IMR-90 (cell line): ENCODE results near the gene PROZ. TPM values are rescaled to one million over a fixed set of nuclear protein-coding genes. Genes with fewer than 3 reads are reported as not detected.

ENCODE experiments used
- ATAC-seq: fragments of 200-7000 bp; cut with Tn5 transposase; 2 replicates; pipeline ENCODE4 v1.9.1; 2020; ENCODE audit warnings: low read depth, mild to moderate bottlenecking, moderate library complexity
- BruUV-seq: library from RNA; stranded (reverse); fragments of 400-500 nt; replicated peaks from 2 replicates; lab custom pipeline; 2021; lab: Mats Ljungman, UMichigan
- CTCF ChIA-PET: fragments of 300-600 bp; formaldehyde crosslinking; extraction: SDS; loops from one replicate; lab custom pipeline; 2021; ENCODE audit warnings: antibody characterized with exemption; lab: Yijun Ruan, JAX
- POLR2A ChIA-PET: fragments of 300-600 bp; sonication (Branson Sonifier 250); formaldehyde crosslinking; loops from one replicate; lab custom pipeline; 2022; ENCODE audit warnings: antibody characterized with exemption; ENCODE audit not compliant: unreplicated experiment; lab: Charles Lee
- DNase-seq: peaks from one replicate; pipeline ENCODE4 v3.0.0; 2013
- H2AFZ ChIP-seq: replicated peaks from 2 replicates; pipeline ENCODE3; 2013; ENCODE audit warnings: low read length, mild to moderate bottlenecking; ENCODE audit not compliant: poor library complexity
- H2AK5ac ChIP-seq: 2 replicates; pipeline ENCODE4 v1.6.1; 2013; ENCODE audit warnings: low read depth, low read length, inconsistent platforms
- H2AK9ac ChIP-seq: replicated peaks from 2 replicates; pipeline ENCODE3; 2013; ENCODE audit warnings: mild to moderate bottlenecking, low read depth, low read length, moderate library complexity; ENCODE audit not compliant: poor library complexity
- H2BK120ac ChIP-seq: 2 replicates; pipeline ENCODE4 v1.6.1; 2013; ENCODE audit warnings: low read depth, low read length, inconsistent platforms
- H2BK15ac ChIP-seq: 3 replicates; pipeline ENCODE4 v1.6.1; 2013; ENCODE audit warnings: low read depth, low read length, inconsistent platforms
- H2BK20ac ChIP-seq: 2 replicates; pipeline ENCODE4 v1.6.1; 2013; ENCODE audit warnings: low read depth, mild to moderate bottlenecking, inconsistent platforms, low read length, moderate library complexity
- H2BK5ac ChIP-seq: 2 replicates; pipeline ENCODE4 v1.6.1; 2013; ENCODE audit warnings: mild to moderate bottlenecking, low read depth, low read length, inconsistent platforms; ENCODE audit not compliant: poor library complexity, severe bottlenecking
- H3K14ac ChIP-seq: replicated peaks from 2 replicates; pipeline ENCODE4 v1.6.1; 2013; ENCODE audit warnings: low read depth, low read length, inconsistent platforms
- H3K18ac ChIP-seq: 2 replicates; pipeline ENCODE4 v1.6.1; 2013; ENCODE audit warnings: low read depth, low read length, control low read depth
- H3K23ac ChIP-seq: 2 replicates; pipeline ENCODE4 v1.6.1; 2013; ENCODE audit warnings: low read depth, low read length, inconsistent platforms
- H3K27ac ChIP-seq: 2 replicates; pipeline ENCODE4 v1.5.1; 2013; ENCODE audit warnings: mild to moderate bottlenecking, control low read depth, low read length; ENCODE audit not compliant: insufficient read depth
- H3K27me3 ChIP-seq: 2 replicates; pipeline ENCODE4 v1.6.1; 2013; ENCODE audit warnings: low read length; ENCODE audit not compliant: control insufficient read depth, insufficient read depth
- H3K36me3 ChIP-seq: 2 replicates; pipeline ENCODE4 v1.6.1; 2013; ENCODE audit warnings: low read length, mixed read lengths; ENCODE audit not compliant: control insufficient read depth, insufficient read depth
- H3K4ac ChIP-seq: 2 replicates; pipeline ENCODE4 v1.6.1; 2013; ENCODE audit warnings: low read depth, low read length, inconsistent platforms
- H3K4me1 ChIP-seq: 2 replicates; pipeline ENCODE4 v1.6.1; 2013; ENCODE audit warnings: low read length, mixed read lengths; ENCODE audit not compliant: control insufficient read depth, insufficient read depth
- H3K4me2 ChIP-seq: 2 replicates; pipeline ENCODE4 v1.6.1; 2013; ENCODE audit warnings: low read depth, mild to moderate bottlenecking, control low read depth, low read length, moderate library complexity
- H3K4me3 ChIP-seq: 2 replicates; pipeline ENCODE4 v1.5.1; 2013; ENCODE audit warnings: low read depth, mild to moderate bottlenecking, control low read depth, low read length, moderate library complexity; ENCODE audit not compliant: insufficient read depth
- H3K56ac ChIP-seq: 2 replicates; pipeline ENCODE4 v1.6.1; 2013; ENCODE audit warnings: low read length, inconsistent platforms; ENCODE audit not compliant: insufficient read depth; ENCODE audit errors: extremely low read depth
- H3K79me1 ChIP-seq, 2 experiments: 2 replicates each; pipeline ENCODE4 v1.6.1; 2013; ENCODE audit warnings: low read length in 2 of 2, inconsistent platforms in 1 of 2, low read depth in 1 of 2
- H3K9ac ChIP-seq: 2 replicates; pipeline ENCODE4 v1.6.1; 2013; ENCODE audit warnings: low read depth, low read length, control low read depth
- H3K9me1 ChIP-seq: 2 replicates; pipeline ENCODE4 v1.6.1; 2013; ENCODE audit warnings: low read length, inconsistent platforms; ENCODE audit not compliant: insufficient read depth
- H3K9me3 ChIP-seq: 2 replicates; pipeline ENCODE4 v1.6.1; 2013; ENCODE audit warnings: low read length; ENCODE audit not compliant: control insufficient read depth, insufficient read depth
- H4K20me1 ChIP-seq: 2 replicates; pipeline ENCODE4 v1.6.1; 2013; ENCODE audit warnings: low read length, inconsistent platforms; ENCODE audit not compliant: insufficient read depth
- H4K5ac ChIP-seq: 2 replicates; pipeline ENCODE4 v1.6.1; 2013; ENCODE audit warnings: mild to moderate bottlenecking, low read depth, low read length, control low read depth
- H4K8ac ChIP-seq, 2 experiments: 2 replicates each; pipeline ENCODE4 v1.6.1; 2013; ENCODE audit warnings: low read depth in 2 of 2, low read length in 2 of 2, control low read depth in 1 of 2, inconsistent platforms in 1 of 2
- H4K91ac ChIP-seq: 2 replicates; pipeline ENCODE4 v1.6.1; 2013; ENCODE audit warnings: low read depth, low read length, inconsistent platforms; ENCODE audit not compliant: insufficient read depth
- BHLHE40 ChIP-seq: fragments of 150-350 bp; IDR thresholded peaks from 2 replicates; pipeline ENCODE4 v1.6.1; 2016; ENCODE audit warnings: mild to moderate bottlenecking, low read depth, low read length
- CHD1 ChIP-seq: IDR thresholded peaks from 2 replicates; pipeline ENCODE4 v1.6.1; 2012; ENCODE audit warnings: low read depth, low read length, improper control_type of control experiment
- FOS ChIP-seq: fragments of 150-350 bp; IDR thresholded peaks from 2 replicates; pipeline ENCODE4 v1.6.1; 2016; ENCODE audit warnings: low read depth, low read length
- POLR2A ChIP-seq: IDR thresholded peaks from 2 replicates; pipeline ENCODE4 v1.6.1; 2012; ENCODE audit warnings: mild to moderate bottlenecking, low read depth, low read length
- RFX5 ChIP-seq: IDR thresholded peaks from 2 replicates; pipeline ENCODE4 v1.8.0; 2012; ENCODE audit warnings: low read depth, mild to moderate bottlenecking, low read length, moderate library complexity
- WGBS, 2 experiments: methylation state at CpG; one replicate each; pipeline versions ENCODE4 v1.1.5 to v1.1.7; 2013; ENCODE audit warnings: missing lambda C conversion rate in 2 of 2; ENCODE audit not compliant: insufficient read length in 1 of 2; ENCODE audit errors: extremely low coverage in 2 of 2; 5-methylcytosine and 5-hydroxymethylcytosine counted together
- dilution Hi-C: fragments of 300-500 bp; cut with HindIII; formaldehyde crosslinking; loops from one replicate; pipeline ENCODE4 v1.14.3; 2018; ENCODE audit warnings: low sequenced_read_pairs; ENCODE audit not compliant: unreplicated experiment
- in situ Hi-C: fragments of 300-500 bp; cut with MboI; formaldehyde crosslinking; loops from 3 replicates; pipeline ENCODE4 v1.14.3; 2019; ENCODE audit warnings: low sequenced_read_pairs, inconsistent platforms, mixed read lengths
- intact Hi-C: fragments of 100-400 bp; cut with micrococcal nuclease; formaldehyde crosslinking; loops from 2 replicates; pipeline ENCODE4 v1.10.0; 2022
- polyA plus RNA-seq, 3 experiments: library from polyadenylated mRNA; depleted of rRNA; stranded (reverse); fragments of >200 nt; gene quantifications; 2 replicates each; pipeline ENCODE4 v1.2.3, GENCODE V29; 2012; ENCODE audit warnings: low replicate concordance in 1 of 3
- total RNA-seq: library from RNA; depleted of rRNA; stranded (reverse); fragments of >200 nt; gene quantifications from 2 replicates; pipeline ENCODE4 v1.2.3, GENCODE V29; 2012
- TF ChIP-seq, protein P1 (sequence below): fragments of 150-350 bp; IDR thresholded peaks from 2 replicates; pipeline ENCODE4 v1.6.1; 2016; ENCODE audit warnings: low read depth, mild to moderate bottlenecking, low read length, moderate library complexity, borderline replicate concordance

PROZ gene
- total and polyA plus RNA-seq, 2 of the 4 experiments (the other 2 are of a cell fraction) = not detected

DNA sequence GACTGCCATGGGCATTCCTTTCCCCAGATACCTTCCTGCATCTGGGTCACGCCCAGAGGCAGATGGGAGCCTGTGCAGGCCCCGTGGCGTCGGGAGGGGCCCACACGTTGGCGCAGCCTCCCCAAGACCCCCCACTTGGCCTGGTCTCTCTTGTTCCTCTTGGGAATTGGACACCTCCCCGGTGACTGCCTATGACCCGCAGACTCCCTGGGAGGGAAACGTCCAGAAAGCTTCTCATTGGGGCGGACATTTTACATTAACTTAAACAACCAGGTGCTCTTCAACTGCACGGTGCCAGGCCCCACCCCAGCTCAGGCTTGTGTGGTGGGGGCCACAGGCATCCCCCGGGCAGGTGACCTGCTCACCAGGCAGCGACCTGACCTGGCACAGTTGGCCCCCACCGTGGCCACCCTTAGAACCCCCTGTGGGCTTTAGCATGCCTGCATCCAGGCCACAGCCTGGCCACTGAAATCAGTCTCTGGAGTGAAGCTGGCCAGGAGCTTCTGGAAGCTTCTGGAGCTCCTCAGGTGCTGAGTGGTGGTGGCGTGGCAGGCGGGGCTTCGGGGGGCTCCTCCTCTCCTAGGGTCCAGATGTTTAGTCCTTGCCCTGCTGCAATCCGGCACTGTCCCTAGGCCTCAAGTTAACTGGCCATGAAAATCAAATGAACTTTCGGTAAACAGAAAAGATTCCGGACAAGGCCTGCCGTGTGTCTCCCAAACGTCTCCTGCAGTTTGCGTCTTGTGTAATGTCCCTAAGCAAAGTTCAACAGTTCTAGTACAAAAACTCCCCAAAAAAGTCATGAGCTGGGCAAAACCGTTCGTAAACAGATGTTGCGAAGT, 8.5 kb upstream of the PROZ start (continued):
- no peak for TF ChIP-seq BHLHE40
- no peak for TF ChIP-seq POLR2A

DNA sequence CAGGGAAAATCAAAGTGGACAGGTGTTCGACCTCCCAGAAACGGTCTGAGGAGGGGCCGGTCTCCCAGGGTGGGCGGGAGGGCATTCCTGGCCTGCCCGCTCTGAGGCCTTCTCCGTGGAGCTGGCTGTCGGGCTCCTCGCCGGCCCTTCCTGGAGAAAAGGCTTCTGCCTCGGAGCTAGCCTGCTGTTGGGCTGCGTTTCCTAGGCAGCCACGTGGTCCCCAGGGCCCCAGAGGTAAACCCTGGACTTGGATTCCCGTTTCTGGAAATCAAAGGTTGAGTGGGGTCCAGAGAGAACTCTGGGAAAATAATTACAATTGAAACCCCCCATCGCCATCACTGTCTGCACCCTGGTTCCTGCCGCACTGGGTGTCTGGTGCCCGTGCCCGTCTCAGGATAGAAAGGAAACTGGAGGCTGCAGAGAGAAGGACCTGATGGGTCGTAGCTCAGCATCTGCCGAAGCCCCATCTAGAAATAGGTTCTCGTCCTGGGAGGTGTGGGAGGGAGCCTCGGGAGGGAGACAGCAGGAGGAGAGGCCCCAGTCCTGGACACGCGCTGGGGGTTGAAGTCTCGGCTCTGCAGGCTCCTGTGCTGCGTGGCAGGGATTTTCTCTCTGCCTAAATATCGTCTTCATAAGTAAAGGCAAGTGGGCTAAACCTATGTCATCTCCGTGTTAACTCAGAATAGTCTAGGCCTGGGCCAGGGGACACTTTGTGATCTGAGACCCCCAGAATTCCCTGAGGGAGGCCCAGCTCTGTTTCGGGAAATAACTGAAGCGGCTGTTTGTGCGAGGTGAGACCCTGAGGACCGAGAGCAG, 7.7 kb upstream of the PROZ start:
- Histone ChIP-seq H3K14ac (no peak overlapping the region), H3K27ac (no peak overlapping the region), H2AK9ac (no peak overlapping the region), H3K18ac (no peak overlapping the region), H3K79me1 (no peaks in the 10 kb centered on the region), H2BK5ac (no peak overlapping the region), H3K4me1 (peaks cover 11% of the 10 kb centered on the region), H2BK15ac (no peak overlapping the region), H4K20me1 (no peaks in the 10 kb centered on the region), H3K27me3 (0 out of 2 replicates have a peak, but pooled peaks cover 2% of the 10 kb centered on the region), H3K23ac (no peak overlapping the region), H2AFZ (no peak overlapping the region), H3K4me2 (no peak overlapping the region), H3K4ac (no peak overlapping the region), H2BK20ac (no peak overlapping the region), H2AK5ac (no peak overlapping the region), H3K56ac (no peak overlapping the region), H3K9ac (no peak overlapping the region), H3K9me1 (peaks cover 5% of the 10 kb centered on the region; the same call in 1 of the 2 replicates), H3K9me3 (no peaks in the 10 kb centered on the region), H2BK120ac (no peak overlapping the region), H4K5ac (no peak overlapping the region), H3K36me3 (no peaks in the 10 kb centered on the region), H3K4me3 (no peak overlapping the region), H4K8ac (no peak overlapping the region), H4K91ac (no peak overlapping the region)
- intact Hi-C loops (no loop called here), in situ Hi-C loops (no loop called here), dilution Hi-C loops (no loop called here)
- ChIA-PET CTCF (no interaction called here), POLR2A (no interaction called here)
- ATAC-seq (no peak), DNase-seq (no peak)
- no TSS peak for BruUV-seq
- TF ChIP-seq RFX5 = no peak
- TF ChIP-seq, protein P1, sequence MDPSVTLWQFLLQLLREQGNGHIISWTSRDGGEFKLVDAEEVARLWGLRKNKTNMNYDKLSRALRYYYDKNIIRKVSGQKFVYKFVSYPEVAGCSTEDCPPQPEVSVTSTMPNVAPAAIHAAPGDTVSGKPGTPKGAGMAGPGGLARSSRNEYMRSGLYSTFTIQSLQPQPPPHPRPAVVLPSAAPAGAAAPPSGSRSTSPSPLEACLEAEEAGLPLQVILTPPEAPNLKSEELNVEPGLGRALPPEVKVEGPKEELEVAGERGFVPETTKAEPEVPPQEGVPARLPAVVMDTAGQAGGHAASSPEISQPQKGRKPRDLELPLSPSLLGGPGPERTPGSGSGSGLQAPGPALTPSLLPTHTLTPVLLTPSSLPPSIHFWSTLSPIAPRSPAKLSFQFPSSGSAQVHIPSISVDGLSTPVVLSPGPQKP = no peak
- no peak for TF ChIP-seq CHD1
- TF ChIP-seq FOS = no peak
- 94% methylated on average over 17 of the region's 31 CpGs; no CpG with 5 or more reads in 1 of the 2 experiments for WGBS, 2 experiments
